DMS53 treated with DMSO at 0.1 percent for 48 hours (cell line): Measurements from ENCODE around the gene CBX2.
"Not testable (repeated sequence)": the region's sequence is repeated elsewhere in the genome, so short reads cannot be mapped to it uniquely, and the experiment has no call there.

Experiments
- DNase-seq: peaks from one replicate; lab custom pipeline; 2025; ENCODE audit not compliant: unreplicated experiment; lab: John Stamatoyannopoulos, UW

Gene CBX2

DNA sequence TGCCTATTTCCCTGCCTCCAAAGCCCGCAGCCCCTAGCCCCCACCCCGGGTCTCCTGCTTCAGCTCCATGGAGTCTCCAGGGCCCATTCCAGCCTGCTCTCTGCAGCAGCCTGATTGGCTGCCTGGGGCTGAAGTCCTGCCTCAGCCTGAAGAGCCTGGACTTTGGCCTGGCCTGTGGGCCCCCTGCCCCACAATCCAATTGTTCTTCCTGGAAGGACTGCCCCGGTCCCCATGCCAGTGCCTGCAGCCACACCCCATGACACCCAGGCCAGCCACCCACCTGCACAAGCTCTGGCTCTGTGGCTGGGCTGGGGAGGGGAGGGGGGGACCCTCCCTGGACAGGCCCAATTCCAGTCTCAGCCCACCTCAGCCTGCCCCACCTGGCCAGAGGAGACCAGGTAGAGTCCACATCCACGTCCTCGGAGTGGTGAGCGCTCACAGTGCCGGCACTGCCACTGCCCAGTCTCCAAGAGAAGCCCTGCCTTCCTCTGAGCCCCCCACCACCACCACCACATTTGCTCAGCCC is 34.9 kb upstream of the CBX2 start:
- DNase-seq: no peak

GRCh38 chr17:79743614-79744013 is 34.3 kb upstream of the CBX2 start:
- no peak for DNase-seq

DNA sequence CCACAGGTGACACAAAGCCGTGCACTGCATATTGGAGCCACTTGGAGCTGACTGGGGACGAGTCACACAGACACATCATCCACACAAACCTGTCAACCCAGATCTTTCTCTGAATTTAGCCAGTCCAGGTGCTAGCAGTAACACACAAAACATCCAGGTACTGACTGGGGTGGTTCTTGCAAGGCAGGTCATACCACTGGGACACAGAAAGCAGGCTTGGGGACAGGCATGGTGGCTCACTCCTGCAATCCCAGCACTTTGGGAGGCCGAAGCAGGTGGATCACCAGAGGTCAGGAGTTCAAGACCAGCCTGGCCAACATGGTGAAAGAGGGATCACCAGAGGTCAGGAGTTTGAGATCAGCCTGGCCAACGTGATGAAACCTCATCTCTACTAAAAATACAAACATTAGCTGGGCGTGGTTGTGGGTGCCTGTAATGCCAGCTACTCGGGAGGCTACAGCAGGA is 32.3 kb upstream of the CBX2 start:
- DNase-seq: no peak

- no peak for DNase-seq
Measured at GRCh38 chr17:79746889-79747507, 30.9 kb upstream of the CBX2 start.

- no peak for DNase-seq
Measured at GRCh38 chr17:79747508-79748294, 30.2 kb upstream of the CBX2 start.

DNA sequence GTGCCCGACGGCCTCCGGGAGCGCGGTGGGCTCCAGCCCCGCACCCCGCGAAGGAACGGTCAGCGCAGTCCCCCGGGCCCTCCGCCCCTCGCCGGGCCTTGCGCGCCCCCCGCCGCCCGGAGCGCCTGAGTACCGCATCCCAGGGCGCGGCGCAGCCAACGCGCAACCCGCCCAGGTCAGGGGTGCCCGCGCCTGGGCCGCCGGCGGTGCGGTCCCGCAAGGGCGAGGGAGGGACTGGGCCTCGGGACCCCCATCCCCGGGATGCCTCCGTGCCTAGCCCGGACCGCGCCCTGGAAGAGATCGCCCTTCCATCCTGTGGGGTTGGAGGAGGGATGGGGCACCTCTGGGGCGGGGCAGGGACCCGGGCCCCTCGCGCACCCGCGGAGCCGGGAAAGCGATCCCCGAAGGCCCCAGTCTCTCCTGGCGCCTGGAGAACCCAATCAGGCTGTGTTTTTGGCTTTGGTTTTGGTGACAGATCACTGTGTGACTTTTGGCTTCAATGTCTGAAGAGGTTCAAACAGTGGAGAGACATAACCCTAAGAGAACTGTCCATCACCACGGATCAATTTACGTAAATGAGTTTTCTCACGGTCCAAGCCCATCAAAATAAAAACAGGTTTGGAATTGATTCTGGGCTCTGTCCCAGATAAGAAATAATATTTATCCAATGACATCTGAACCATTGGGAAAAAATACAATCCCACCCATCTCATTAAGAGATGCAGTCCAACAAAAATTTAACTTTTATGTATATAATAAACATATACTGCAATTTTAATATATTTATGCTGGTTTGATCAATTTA is 29.5 kb upstream of the CBX2 start:
- no peak for DNase-seq

- no peak for DNase-seq
Measured at GRCh38 chr17:79749156-79749815, 28.7 kb upstream of the CBX2 start.

GRCh38 chr17:79749958-79750357 is 28.0 kb upstream of the CBX2 start:
- no peak for DNase-seq

- peak; percentile 37 for DNase-seq
Measured at GRCh38 chr17:79750650-79751545, 27.1 kb upstream of the CBX2 start.

- DNase-seq: no peak
Measured at GRCh38 chr17:79752175-79752574, 25.8 kb upstream of the CBX2 start.

DNA sequence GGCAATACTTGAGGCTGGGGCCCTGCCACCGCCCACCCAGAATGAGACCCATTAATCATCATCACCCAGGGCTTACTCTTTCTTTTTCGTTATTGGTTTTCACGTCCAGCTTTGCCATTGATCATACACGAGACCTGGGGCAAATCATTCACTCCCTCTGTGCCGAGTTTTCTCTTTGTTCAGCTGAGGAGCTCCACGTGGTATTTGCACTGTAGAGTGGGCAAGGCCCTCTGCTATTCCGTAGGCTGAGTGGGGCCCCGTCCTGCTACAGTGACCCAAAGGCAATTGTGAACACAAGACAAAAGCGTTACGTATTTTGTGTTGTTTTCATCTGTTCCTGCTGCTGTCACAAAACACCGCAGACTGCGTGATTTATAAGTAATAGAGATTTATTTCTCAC is 23.6 kb upstream of the CBX2 start:
- DNase-seq: no peak

- DNase-seq: not testable (repeated sequence)
Measured at GRCh38 chr17:79754903-79755302, 23.0 kb upstream of the CBX2 start.

DNA sequence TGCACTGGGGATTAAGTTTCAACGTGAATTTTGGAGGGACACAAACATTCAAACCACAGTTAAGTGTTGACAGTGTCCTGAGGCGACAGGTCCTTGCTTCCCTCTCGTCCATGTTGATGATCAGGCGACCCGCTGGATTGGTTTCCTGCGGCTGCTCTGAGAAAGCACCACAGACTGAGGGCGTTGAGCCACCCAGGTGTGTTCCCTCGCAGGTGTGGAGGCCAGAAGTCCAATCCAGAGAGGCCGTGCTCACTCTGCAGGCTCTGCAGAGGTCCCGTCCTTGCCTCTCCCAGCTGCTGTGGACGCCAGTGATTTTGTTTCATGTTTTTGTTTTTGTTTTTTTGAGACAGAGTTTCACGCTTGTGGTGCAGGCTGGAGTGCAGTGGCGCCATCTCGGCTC is 22.4 kb upstream of the CBX2 start:
- no peak for DNase-seq

DNA sequence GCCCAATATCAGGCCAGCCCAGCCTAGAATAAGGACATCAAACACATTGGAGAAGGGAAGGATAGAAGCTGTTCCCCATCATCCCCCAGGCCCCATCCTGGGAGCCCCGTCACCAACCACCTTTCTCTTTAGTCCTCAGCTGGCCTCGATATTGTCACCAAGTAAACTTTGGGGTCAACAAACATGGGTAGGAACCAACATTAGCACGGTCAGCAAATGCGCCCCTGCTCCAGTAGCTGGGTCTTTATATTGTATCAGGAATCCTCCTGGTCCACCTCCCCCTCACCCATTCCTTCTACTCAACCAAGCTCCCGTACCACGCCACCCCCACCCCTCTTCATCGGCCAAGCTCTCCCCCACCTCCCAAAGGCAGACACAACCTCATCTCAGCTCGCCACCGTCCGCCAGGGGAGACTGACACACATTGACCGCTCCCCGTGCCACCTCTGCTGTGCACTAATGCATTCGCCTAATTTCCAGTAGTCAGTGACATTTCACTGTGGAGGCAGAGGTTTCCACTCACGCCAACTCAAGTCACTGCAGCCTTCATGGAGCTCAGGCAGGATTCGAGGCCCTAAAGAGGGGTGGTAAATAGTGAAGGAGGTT is 20.7 kb upstream of the CBX2 start:
- DNase-seq: no peak

GRCh38 chr17:79758271-79758670 is 19.7 kb upstream of the CBX2 start:
- DNase-seq: no peak

DNA sequence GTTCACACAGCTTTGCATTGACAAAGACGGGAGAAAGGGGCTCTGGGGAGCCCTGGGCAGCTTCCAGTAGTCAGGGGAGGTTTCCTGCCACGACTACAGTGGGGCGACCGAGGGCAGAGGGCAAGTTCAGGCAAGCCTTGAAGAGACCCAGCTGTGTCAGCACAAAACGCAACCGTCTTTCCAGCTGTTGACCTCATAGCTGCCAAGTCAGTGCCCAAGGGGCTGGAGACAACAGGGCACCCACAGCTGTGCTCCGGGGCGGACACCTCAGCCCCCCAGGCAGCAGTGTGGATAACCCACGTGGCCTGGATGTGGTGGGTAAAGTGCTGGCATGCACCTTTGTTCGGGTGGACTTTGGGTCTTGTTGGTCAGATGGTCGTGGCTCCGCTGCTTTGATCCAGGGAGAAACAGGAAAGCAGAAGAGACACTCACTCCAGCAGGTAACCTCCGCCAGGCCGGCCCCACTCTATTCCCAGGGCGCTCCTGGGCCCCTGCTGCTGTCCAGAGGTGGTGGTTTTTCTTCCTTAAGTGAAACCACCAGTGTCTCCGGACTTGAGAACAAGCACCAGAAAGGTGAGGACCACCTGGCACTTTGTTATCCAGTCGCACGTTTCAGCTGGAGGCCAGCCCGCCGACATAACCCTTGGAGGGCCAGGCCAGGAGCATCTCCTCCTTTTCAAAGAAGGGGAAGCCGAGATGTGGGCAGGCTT is 17.6 kb upstream of the CBX2 start:
- no peak for DNase-seq

DNA sequence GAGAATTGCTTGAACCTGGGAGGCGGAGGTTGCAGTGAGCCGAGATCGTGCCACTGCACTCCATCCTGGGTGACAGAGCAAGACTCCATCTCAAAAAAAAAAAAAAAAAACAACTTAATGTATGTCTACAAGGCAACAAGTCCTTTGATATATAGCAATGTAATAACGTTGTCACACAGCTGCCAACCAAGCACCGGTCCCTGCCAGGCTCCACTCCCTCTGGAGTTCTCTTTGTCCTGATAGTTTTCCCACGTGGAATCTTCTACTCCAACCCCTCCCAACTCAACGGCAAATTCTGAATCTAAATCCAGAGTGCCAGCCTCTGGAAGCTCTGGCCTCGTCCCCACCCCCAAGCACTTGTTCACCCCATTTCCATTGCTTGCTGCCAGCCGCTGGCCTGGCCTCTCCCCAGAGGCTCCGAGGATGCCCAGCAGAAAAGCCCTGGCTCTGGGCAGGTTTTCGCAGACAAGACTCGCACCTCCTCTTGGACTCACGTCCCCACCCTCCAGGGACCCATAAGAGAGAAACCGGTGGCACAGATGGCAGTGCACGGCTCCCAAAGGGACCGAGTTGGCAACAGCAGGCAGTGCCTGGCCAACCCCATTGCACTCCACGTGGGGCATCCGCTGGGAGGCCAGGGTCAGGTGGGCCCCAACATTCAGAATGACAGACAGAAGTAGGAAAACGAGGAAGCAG is 15.9 kb upstream of the CBX2 start:
- no peak for DNase-seq

DNA sequence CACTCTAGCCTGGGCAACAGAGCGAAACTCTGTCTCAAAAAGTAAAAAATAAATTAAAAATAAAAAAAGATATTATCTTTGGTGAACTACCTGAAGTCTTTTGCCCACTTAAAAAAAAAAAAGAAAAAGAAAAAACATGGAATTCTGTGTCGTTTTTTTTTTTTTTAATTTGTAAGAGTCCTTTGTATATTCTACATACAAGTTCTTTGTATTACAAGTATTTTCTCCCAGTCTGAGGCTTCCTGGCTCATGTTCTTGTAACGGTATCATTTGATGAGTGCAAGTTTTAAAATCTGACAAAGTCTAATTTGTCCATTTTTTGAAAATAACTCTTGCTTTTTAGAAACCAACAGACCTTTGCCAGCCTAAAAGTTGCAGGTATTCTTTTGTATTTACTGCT is 12.2 kb upstream of the CBX2 start:
- no peak for DNase-seq
